GM21526 (cell line): Measurements from ENCODE around the gene ZNF227.
A peak's percentile ranks its signal among the peaks of the same experiment; 100 is the strongest.
"Not testable (repeated sequence)": the region's sequence is repeated elsewhere in the genome, so short reads cannot be mapped to it uniquely, and the experiment has no call there.

ENCODE experiments used
- ATAC-seq: cut with Tn5 transposase; IDR thresholded peaks from one replicate; pipeline ENCODE4 v1.9.1; 2021; ENCODE audit warnings: moderate library complexity; ENCODE audit not compliant: unreplicated experiment, low FRiP score

ZNF227 gene

DNA sequence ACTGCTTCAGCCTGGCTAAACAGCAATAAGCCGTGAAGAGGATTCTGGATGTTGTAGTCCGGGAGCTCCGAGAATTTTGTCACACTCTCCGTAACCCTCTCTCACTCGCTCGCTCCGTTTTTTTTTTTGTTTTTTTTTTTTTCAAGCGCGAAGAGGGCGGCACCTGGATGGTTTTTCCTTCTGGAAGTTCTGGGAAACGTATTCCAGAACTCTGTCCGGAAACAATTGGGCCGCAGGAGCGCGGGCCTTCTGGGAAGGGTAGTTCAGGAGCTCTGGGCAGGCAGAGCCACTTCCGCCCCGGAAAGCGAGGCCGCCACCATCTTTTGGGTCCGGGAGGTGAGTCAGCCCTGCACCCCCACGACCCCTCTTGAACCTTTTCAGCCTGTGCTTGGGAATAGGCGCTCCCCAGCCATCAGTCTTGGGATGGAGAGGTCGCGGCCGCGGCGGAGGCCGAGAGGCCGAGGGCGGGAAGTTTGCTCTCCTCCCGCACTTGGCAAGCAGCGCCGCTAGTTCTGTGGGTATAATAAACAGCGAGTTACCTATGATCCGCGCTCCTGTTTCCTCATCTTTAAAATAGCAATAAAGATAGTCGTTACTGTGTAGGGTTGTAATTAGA is at the start of gene ZNF227:
TSS of gene ZNF227 (plus strand) at position 283 of the 616 bp plus-strand sequence. CDS start 5,261 bp downstream, outside the sequence.
- ATAC-seq = peak; percentile 68

DNA sequence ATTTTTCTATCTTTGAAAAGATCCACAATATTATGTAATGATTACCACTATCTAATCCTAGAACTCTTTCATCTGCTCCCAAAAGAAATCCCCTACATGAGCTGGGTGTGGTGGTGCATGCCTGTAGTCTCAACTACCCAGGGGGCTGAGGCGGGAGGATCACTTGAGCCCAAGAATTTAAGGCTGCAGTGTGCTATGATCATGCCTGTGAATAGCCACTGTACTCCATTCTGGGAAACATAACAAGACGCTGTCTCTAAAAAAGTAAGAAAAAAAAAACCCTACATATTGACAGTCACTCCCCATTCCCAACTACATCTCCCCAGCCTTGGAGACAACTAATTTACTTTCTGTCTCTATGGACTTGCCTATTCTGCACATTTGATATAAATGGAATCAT is 48.5 kb upstream of the ZNF227 start:
- ATAC-seq = no peak

DNA sequence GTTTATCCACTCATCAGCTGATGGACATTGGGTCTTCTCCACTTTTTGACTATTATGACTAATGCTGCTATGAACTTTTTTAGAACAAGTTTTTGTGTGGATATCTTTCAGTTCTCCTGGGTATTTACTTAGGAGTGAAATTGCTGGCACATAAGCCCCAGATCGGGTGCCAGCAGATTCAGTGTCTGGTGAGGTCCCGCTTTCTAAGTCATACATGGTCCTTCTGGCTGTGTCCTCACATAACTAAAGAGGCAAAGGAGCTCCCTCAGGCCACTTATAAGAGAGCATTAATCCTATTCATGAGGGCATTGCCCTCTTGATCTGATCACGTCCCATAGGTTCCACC is 48.0 kb upstream of the ZNF227 start:
- peak; percentile 14 for ATAC-seq

DNA sequence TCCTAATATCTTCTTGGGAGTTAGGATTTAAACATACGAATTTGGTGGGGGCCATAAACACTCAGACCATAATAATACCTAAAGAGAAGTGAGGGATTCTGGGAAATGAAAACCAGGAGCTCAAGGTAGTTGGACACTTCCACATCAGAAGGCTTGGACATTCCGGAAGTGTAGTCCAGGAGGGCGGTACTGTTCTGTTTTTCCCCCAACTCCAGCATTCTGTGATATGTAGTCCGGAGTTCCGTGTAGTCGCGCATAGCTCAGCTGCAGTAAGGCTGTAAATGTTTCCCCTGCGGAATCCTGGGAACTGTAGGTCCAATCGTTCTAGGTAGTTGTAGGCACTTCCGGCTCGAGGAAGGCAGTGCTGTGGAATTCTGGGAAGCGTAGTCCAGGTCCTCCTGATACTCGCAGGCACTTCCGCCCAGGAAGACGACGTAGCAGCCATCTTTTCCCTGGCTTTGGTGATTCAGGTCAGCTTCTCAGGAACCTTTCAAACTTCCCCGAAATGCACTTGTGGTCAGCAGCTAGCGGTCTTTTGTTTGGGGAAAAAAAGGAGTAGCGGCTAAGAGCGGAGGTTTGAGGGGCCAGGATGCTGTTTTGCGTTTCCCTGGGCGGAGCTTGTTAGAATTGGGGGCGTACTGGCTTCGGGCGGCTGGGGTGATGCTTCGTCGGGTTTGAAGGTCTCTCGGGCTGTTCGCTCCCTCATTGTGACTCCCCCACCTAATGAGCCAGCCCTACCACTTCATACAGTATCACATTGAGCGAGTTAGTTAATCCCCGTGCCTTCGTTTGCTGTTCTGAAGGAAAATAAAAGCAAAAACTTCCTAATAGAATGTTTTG is 47.4 kb upstream of the ZNF227 start, which contains the start of gene ZNF226:
TSS of gene ZNF226 (plus strand) at position 428 of the 840 bp plus-strand sequence. CDS start 4,981 bp downstream, outside the sequence.
- peak; percentile 72 for ATAC-seq

DNA sequence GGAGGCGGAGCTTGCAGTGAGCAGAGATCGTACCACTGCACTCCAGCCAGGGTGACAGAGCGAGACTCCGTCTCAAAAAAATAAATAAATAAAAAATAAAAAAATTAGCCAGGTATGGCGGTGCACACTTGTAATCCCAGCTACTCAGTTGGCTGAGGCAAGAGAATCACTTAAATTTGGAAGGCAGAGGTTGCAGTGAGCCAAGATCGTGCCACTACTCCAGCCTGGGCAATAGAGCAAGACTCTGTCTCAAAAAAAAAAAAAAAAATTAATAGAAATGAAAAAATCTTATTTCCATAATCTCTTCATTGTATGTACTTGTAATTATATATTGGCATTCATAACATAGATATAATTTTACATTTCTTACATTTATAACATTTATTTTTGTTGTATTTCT is 41.7 kb upstream of the ZNF227 start:
- not testable (repeated sequence) for ATAC-seq

DNA sequence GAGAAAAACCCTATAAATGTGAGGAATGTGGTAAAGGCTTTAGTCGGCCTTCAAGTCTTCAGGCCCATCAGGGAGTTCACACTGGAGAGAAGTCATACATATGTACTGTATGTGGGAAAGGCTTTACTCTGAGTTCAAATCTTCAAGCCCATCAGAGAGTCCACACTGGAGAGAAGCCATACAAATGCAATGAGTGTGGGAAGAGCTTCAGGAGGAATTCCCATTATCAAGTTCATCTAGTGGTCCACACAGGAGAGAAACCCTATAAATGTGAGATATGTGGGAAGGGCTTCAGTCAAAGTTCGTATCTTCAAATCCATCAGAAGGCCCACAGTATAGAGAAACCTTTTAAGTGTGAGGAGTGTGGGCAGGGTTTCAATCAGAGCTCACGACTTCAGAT is 35.7 kb upstream of the ZNF227 start:
- no peak for ATAC-seq

DNA sequence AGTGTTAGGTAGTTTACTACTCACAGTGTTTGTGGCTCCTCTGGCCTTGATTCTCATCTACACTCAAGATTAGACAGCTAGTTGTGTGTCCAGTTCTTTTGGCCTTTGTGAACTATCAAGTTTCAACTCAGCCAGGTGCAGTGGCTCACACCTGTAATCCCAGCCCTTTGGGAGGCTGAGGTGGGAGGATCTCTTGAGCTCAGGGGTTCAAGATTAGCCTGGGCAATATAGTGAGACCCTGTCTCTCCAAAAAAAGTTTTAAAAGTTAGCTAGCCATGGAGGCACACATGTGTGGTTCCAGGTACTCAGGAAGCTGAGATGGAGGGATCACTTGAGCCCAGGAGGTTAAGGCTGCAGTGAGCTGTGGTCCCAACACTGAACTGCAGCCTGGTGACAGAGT is 31.4 kb upstream of the ZNF227 start:
- no peak for ATAC-seq

DNA sequence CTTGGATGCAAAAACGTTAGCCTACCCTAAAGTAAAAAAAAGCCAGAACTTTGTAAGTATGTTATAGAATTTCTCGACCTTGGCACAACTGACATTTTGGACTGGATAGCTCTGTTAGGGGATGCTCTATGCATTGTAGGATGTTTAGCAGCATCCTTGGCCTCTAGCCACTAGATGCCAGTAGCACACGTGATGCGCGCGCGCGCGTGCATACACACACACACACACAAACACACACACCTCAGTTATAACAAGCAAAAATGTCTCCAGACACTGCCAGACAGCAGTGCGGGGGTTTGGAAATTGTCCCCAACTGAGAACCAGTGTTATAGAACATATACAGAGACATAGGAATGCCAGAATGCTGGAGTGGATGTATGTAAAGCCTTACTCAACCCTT is 30.2 kb upstream of the ZNF227 start:
- no peak for ATAC-seq

DNA sequence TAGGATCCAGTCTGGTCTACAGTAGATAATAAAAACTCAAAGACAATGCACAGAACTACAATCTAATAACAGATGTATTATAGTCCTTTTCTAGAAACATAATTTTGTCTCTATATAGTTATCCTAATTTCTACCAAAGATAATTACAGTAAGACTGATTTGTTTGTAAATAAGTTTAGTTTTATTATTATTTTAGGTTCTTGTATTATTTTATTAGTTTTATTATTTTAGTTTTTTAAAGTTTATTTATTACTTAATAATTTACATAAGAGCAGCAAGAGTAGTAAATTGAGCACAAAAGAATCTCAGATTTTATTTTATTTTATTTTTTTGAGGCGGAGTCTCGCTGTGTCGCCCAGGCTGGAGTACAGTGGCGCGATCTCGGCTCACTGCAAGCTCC is 22.3 kb upstream of the ZNF227 start:
- ATAC-seq = no peak

DNA sequence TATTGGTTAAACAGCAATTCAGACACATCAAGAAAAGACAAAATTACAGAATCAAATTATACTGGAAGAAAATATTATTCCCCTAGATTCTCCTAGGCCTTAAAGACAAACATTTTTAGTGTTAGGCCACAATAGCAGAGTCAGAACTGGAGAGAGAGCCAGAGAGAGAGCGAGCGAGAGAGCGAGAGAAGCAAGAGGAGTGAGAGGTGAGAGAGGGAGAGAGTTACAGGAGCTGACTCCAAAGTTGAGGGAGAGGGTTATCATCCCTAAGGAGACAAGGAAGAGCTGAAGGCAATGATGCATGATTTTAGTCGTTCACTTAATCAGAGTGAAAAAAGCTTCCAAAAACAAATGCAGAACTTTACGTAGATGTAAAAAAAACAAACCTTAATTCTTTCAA is 20.2 kb upstream of the ZNF227 start:
- no peak for ATAC-seq

DNA sequence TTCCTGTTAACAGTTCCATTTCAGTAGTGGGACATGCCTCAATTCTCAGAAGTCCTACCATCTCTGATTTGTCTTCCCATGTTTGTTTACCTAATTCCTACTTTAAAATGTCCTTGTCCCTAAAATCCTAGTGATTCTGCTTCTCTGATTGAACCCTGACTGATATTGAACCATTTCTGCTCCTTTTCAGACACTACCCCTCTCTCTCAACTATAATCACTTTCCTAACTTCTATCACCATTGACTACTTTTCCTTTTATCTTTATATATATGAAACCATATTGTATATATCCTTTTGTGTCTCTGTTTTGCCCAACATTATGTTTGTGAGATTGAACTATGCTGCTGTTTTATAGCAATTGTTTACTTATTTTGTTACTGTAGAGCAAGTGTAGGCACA is 15.6 kb upstream of the ZNF227 start:
- no peak for ATAC-seq

DNA sequence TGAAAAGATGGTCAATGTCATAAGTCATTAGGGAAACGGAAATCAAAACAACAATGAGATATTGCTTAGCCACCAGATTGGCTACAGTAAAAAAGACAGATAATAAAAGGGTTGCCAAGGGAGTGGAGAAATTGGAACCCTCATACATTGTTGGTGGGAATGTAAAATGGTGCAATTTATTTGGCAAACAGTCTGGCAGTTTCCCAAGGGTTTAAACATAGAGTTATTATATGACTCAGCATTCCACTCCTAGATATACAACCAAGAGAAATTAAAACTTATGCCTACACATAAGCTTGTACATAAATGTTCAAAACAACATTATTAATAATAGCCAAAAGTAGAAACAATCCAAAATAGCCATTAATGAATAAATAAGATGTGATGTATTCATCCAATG is 9.9 kb upstream of the ZNF227 start:
- ATAC-seq = no peak

DNA sequence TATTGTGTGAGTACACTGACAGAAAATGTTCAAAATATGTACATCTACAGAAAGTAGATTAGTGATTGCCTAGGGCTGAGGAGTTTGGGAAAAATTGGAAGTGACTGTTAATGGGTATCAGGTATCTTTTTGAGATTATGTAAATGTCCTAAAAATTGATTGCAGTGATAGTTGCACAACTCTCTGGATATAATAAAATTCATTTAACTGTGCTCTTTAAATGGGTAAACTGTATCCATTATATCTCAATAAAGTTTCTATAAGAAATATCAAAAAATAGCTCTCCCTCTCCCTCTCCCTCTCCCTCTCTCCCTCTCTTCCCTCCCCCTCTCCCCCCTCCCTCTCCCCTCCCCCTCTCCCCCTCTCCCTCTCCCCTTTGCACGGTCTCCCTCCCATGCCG is 9.4 kb upstream of the ZNF227 start:
- ATAC-seq = no peak

DNA sequence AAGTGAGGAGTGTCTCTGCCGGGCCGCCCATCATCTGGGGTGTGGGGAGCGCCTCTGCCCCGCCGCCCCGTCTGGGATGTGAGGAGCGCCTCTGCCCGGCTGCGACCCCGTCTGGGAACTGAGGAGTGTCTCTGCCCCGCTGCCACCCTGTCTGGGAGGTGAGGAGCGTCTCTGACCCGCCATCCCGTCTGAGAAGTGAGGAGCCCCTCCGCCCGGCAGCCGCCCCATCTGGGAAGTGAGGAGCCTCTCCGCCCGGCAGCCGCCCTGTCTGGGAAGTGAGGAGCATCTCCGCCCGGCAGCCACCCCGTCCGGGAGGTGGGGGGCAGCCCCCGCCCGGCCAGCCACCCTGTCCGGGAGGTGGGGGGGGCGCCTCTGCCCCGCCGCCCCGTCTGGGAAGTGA is 8.5 kb upstream of the ZNF227 start:
- not testable (repeated sequence) for ATAC-seq

DNA sequence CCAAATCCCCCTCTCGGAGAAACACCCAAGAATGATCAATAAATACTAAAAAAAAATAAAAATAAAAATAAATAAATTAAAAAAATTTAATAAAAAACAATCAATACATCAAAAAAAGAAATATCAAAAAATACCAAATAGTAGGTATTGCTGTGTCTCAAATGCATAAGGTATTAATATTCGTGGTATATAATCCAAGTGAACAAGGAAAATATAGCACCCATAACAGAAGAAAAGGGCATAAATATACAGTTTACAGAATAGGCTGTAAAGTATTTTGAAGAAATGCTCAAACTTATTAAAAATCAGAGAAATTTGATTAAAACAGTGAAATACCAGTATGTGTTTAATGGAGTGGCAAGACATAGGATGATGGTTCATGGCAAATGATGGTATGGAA is 7.6 kb upstream of the ZNF227 start:
- no peak for ATAC-seq

DNA sequence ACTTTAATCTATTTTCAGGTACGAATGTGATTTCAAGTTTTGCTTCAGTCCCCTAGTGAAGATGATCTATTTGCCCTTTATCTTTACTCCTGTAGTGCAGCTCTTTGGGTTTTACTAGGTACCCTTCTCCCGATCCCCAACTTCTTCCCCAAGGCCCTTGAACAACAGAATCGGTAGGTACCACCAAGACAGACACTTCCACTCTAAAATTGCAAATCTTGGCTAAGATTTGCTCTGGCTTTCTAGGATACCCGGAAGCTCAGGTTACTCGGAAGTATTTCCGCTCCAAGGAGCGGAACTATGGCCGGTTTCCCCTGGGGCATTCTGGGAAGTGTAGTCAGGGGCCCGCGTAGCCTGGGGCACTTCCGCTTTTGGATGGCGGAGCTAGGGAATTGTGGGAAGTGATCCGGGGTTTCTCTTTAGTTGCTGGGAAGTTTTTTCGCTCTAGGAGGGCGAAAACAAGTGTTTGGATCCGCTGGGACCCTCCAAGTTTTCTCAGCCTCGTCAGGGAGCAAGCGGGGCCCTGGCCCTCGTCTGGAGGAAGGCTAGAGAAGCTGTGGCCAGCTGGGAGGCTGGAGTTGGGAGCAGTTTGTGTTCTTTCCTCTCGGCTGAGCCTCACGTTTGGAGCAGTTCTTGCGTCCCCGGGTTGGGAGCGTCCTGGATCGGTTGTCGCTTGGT is 5.1 kb upstream of the ZNF227 start:
- ATAC-seq = peak; percentile 89

DNA sequence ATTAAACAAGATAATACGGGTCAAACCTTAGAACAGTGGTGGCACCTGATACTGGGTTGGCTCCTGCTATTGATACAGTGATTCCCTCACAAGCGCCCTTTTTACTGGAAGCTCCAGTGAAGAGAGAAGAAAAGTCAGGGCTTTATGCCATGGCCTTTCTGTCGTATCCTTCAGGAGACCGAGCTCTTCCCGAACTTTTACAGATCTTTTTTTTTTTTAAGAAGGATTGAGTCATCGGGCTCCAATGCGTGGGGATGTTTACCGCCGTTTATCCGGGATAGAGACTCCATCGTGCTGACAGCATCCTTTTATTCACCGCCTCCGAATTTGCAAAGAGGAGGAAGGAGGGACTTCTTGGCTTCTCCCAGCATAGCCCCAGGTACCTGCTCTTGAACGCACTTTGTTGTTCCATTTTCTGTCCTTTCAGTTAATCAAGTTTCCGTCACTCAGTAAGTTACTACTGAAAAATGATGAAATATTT is 574 bp downstream of the ZNF227 start:
- ATAC-seq = peak; percentile 19

DNA sequence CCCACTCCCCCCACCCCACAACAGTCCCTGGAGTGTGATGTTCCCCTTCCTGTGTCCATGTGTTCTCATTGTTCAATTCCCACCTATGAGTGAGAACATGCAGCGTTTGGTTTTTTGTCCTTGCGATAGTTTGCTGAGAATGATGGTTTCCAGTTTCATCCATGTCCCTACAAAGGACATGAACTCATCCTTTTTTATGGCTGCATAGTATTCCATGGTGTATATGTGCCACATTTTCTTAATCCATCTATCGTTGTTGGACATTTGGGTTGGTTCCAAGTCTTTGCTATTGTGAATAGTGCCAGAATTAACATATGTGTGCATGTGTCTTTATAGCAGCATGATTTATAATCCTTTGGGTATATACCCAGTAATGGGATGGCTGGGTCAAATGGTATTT is 7.6 kb downstream of the ZNF227 start:
- ATAC-seq = not testable (repeated sequence)

DNA sequence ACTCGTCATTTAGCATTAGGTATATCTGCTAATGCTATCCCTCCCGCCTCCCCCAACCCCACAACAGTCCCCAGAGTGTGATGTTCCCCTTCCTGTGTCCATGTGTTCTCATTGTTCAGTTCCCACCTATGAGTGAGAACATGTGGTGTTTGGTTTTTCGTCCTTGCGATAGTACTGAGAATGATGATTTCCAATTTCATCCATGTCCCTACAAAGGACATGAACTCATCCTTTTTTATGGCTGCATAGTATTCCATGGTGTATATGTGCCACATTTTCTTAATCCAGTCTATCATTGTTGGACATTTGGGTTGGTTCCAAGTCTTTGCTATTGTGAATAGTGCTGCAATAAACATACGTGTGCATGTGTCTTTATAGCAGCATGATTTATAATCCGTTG is 8.4 kb downstream of the ZNF227 start:
- ATAC-seq = not testable (repeated sequence)

DNA sequence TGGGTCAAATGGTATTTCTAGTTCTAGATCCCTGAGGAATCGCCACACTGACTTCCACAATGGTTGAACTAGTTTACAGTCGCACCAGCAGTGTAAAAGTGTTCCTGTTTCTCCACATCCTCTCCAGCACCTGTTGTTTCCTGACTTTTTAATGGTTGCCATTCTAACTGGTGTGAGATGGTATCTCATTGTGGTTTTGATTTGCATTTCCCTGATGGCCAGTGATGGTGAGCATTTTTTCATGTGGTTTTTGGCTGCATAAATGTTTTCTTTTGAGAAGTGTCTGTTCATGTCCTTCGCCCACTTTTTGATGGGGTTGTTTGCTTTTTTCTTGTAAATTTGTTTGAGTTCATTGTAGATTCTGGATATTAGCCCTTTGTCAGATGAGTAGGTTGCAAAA is 9.0 kb downstream of the ZNF227 start:
- ATAC-seq = not testable (repeated sequence)

DNA sequence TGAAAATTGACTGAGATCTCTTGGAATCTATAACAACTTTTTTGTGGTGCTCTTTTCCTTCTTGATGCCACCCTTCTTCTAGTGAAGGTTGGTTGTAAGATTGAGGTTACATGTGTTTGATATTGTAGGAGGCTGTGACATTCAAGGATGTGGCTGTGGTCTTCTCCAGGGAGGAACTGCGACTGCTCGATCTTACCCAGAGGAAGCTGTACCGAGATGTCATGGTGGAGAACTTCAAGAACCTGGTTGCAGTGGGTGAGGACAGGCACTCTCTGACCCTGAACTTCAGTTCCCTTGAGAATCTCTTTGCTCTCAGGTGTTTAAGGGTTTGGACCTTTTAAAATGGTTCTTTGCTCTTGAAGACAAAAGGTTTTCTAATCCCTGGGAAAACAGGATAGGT is 16.0 kb downstream of the ZNF227 start:
- ATAC-seq = no peak
